SK-N-SH (cell line): Measurements from ENCODE around the gene PSD. TPM values are rescaled to one million over a fixed set of nuclear protein-coding genes. Genes with fewer than 3 reads are reported as not detected.
A peak's percentile ranks its signal among the peaks of the same experiment; 100 is the strongest.

Source experiments
- CTCF ChIA-PET: fragments of 300-600, 350-600 bp; formaldehyde crosslinking; extraction: SDS; loops from one replicate; lab custom pipeline; 2021; lab: Yijun Ruan, JAX
- POLR2A ChIA-PET: fragments of 350-600 bp; sonication (Branson Sonifier 250); formaldehyde crosslinking; extraction: SDS; loops from one replicate; lab custom pipeline; 2020; ENCODE audit warnings: antibody characterized with exemption, inconsistent platforms; lab: Yijun Ruan, JAX
- DNase-seq: peaks from one replicate; pipeline ENCODE4 v3.0.0; 2012
- H2AFZ ChIP-seq: fragments of 200-600 bp; sonication (generic); 2 replicates; pipeline ENCODE4 v1.8.1; 2016; ENCODE audit warnings: antibody characterized with exemption, mild to moderate bottlenecking, low read depth
- H3F3A ChIP-seq: fragments of 200-600 bp; sonication (generic); replicated peaks from 2 replicates; pipeline ENCODE3; 2016; ENCODE audit warnings: antibody characterized with exemption, mild to moderate bottlenecking; ENCODE audit not compliant: insufficient read depth
- H3K27ac ChIP-seq, 2 experiments: fragments of 200-500 bp in 1 of 2; fragments of 200-600 bp in 1 of 2; sonication (Bioruptor generic) in 1 of 2; sonication (generic), shearing (Covaris generic) in 1 of 2; 2 replicates each; pipeline versions ENCODE4 v1.5.1 to v1.6.1; 2014 to 2016; ENCODE audit warnings: low read depth in 2 of 2, inconsistent platforms in 1 of 2, low read length in 1 of 2, mild to moderate bottlenecking in 1 of 2, mixed read lengths in 1 of 2
- H3K27me3 ChIP-seq: fragments of 200-600 bp; sonication (generic), shearing (Covaris generic); 2 replicates; pipeline ENCODE4 v1.6.1; 2016; ENCODE audit warnings: mixed run types; ENCODE audit not compliant: insufficient read depth
- H3K36me3 ChIP-seq, 2 experiments: fragments of 200-500 bp in 1 of 2; fragments of 200-600 bp in 1 of 2; sonication (Bioruptor generic) in 1 of 2; sonication (generic) in 1 of 2; replicated peaks in 1 of 2; 2 replicates each; pipeline versions ENCODE3 to v1.5.1; 2014 to 2016; ENCODE audit warnings: low read length in 1 of 2, mild to moderate bottlenecking in 1 of 2; ENCODE audit not compliant: insufficient read depth in 2 of 2, control insufficient read depth in 1 of 2
- H3K4me1 ChIP-seq, 2 experiments: fragments of 200-500 bp in 1 of 2; fragments of 200-600 bp in 1 of 2; sonication (Bioruptor generic) in 1 of 2; sonication (generic), shearing (Covaris generic) in 1 of 2; 2 replicates each; pipeline versions ENCODE4 v1.5.1 to v1.6.1; 2014 to 2016; ENCODE audit warnings: low read depth in 1 of 2, low read length in 1 of 2, mixed run types in 1 of 2; ENCODE audit not compliant: insufficient read depth in 2 of 2, control insufficient read depth in 1 of 2
- H3K4me2 ChIP-seq: fragments of 200-600 bp; sonication (generic), shearing (Covaris generic); 2 replicates; pipeline ENCODE4 v1.6.1; 2017; ENCODE audit warnings: mixed run types
- H3K4me3 ChIP-seq, 2 experiments: fragments of 200-500 bp in 1 of 2; fragments of 200-600 bp in 1 of 2; sonication (Bioruptor generic) in 1 of 2; sonication (generic), shearing (Covaris generic) in 1 of 2; 2 replicates each; pipeline versions ENCODE4 v1.5.1 to v1.8.1; 2014 to 2016; ENCODE audit warnings: low read depth in 2 of 2, inconsistent platforms in 1 of 2, low read length in 1 of 2, mild to moderate bottlenecking in 1 of 2, mixed read lengths in 1 of 2, moderate library complexity in 1 of 2
- H3K79me2 ChIP-seq: fragments of 200-600 bp; sonication (generic); 2 replicates; pipeline ENCODE4 v1.8.1; 2017; ENCODE audit warnings: mild to moderate bottlenecking; ENCODE audit not compliant: insufficient read depth
- H3K9ac ChIP-seq: fragments of 200-600 bp; sonication (generic); 2 replicates; pipeline ENCODE4 v1.6.1; 2017; ENCODE audit warnings: mixed run types
- H3K9me2 ChIP-seq: fragments of 200-600 bp; sonication (generic); 2 replicates; pipeline ENCODE4 v1.6.1; 2017; ENCODE audit warnings: mixed run types
- H3K9me3 ChIP-seq: fragments of 200-600 bp; sonication (generic); 2 replicates; pipeline ENCODE4 v1.6.1; 2017; ENCODE audit warnings: mixed run types, mild to moderate bottlenecking, moderate library complexity
- H4K20me1 ChIP-seq: fragments of 200-600 bp; sonication (generic); 2 replicates; pipeline ENCODE4 v1.6.1; 2017; ENCODE audit warnings: mild to moderate bottlenecking, mixed run types; ENCODE audit not compliant: insufficient read depth
- GATA2 ChIP-seq: sonication (generic); formaldehyde crosslinking; IDR thresholded peaks from 2 replicates; pipeline ENCODE4 v1.5.0; 2020; ENCODE audit warnings: mild to moderate bottlenecking, missing genetic modification reagents
- MEF2A ChIP-seq: IDR thresholded peaks from 2 replicates; pipeline ENCODE4 v1.4.0; 2012; ENCODE audit warnings: low read depth, borderline replicate concordance
- MXI1 ChIP-seq: IDR thresholded peaks from 2 replicates; pipeline ENCODE4 v1.6.1; 2012; ENCODE audit warnings: mild to moderate bottlenecking, low read depth, low read length, improper control_type of control experiment
- NFIC ChIP-seq: IDR thresholded peaks from 2 replicates; pipeline ENCODE4 v1.4.0; 2012; ENCODE audit warnings: borderline replicate concordance
- NRF1 ChIP-seq: IDR thresholded peaks from 2 replicates; pipeline ENCODE4 v1.6.1; 2012; ENCODE audit warnings: low read depth, mild to moderate bottlenecking, low read length
- RAD21 ChIP-seq: IDR thresholded peaks from 2 replicates; pipeline ENCODE4 v1.6.1; 2012; ENCODE audit warnings: mild to moderate bottlenecking, low read length
- RFX5 ChIP-seq: IDR thresholded peaks from 2 replicates; pipeline ENCODE4 v1.6.1; 2012; ENCODE audit warnings: mild to moderate bottlenecking, improper control_type of control experiment, low read length
- RXRA ChIP-seq: IDR thresholded peaks from 2 replicates; pipeline ENCODE4 v1.4.0; 2012; ENCODE audit warnings: low read depth, mild to moderate bottlenecking, borderline replicate concordance
- TAF1 ChIP-seq: IDR thresholded peaks from 2 replicates; pipeline ENCODE4 v1.6.1; 2012; ENCODE audit warnings: low read depth, mild to moderate bottlenecking, low read length, moderate library complexity, borderline replicate concordance
- TCF12 ChIP-seq: IDR thresholded peaks from 2 replicates; pipeline ENCODE4 v1.4.0; 2012
- WGBS: methylation state at CpG from one replicate; pipeline ENCODE4 v1.1.6; 2017; ENCODE audit warnings: low lambda C conversion rate; 5-methylcytosine and 5-hydroxymethylcytosine counted together
- polyA plus RNA-seq, 3 experiments: library from polyadenylated mRNA; depleted of rRNA; stranded (reverse); fragments of >200 nt; gene quantifications; 2 replicates each; pipeline ENCODE4 v1.2.3, GENCODE V29; 2012
- TF ChIP-seq, protein P1 (sequence below): IDR thresholded peaks from 2 replicates; pipeline ENCODE4 v1.6.1; 2012; ENCODE audit warnings: mild to moderate bottlenecking, low read depth, low read length, moderate library complexity
- TF ChIP-seq, protein P2 (sequence below): fragments of 150-350 bp; IDR thresholded peaks from 2 replicates; pipeline ENCODE4 v1.6.1; 2017; ENCODE audit warnings: antibody characterized with exemption, low read length, low read depth, borderline replicate concordance
- TF ChIP-seq, protein P3 (sequence below): IDR thresholded peaks from 2 replicates; pipeline ENCODE4 v1.4.0; 2012; ENCODE audit warnings: low read depth, borderline replicate concordance

PSD gene
- polyA plus RNA-seq, 1 of the 3 experiments (the other 2 are of a cell fraction), result 0.97 TPM

- Histone ChIP-seq H3K4me1 (peaks cover 0 to 29% of the 10 kb centered on the region in 2 experiments; a peak in 2 of 4 replicates), H3K4me3 (peak overlapping the region; percentile 77 to 90), H3F3A (peaks cover 15% of the 10 kb centered on the region), H3K27me3 (no peaks in the 10 kb centered on the region), H3K4me2 (peak overlapping the region; percentile 84), H3K9ac (no peak overlapping the region), H3K9me3 (no peaks in the 10 kb centered on the region), H3K36me3 (peaks cover 0 to 17% of the 10 kb centered on the region in 2 experiments), H2AFZ (peak overlapping the region; percentile 85), H3K9me2 (no peaks in the 10 kb centered on the region), H3K27ac (peak overlapping the region in 1 of 2 experiments; percentile 99; a peak in 3 of 4 replicates), H4K20me1 (no peaks in the 10 kb centered on the region), H3K79me2 (no peaks in the 10 kb centered on the region)
- ChIA-PET POLR2A (interaction anchor here (0.6 to 4.2 kb wide), 7 partner anchors 13 to 42 kb away, joined by 3 to 41 read pairs (median 5); partner anchors contain the start of genes C10orf95 and CUEDC2), CTCF (interaction anchor here (1.1 to 18.3 kb wide), 7 partner anchors 8 to 250 kb away, joined by 3 to 359 read pairs (median 26); partner anchors contain the start of genes CUEDC2, NFKB2 and SUFU)
- WGBS, result under 1% methylated on average over 23 of the region's 54 CpGs
- peak; percentile 92 for DNase-seq
- TF ChIP-seq, protein P1, sequence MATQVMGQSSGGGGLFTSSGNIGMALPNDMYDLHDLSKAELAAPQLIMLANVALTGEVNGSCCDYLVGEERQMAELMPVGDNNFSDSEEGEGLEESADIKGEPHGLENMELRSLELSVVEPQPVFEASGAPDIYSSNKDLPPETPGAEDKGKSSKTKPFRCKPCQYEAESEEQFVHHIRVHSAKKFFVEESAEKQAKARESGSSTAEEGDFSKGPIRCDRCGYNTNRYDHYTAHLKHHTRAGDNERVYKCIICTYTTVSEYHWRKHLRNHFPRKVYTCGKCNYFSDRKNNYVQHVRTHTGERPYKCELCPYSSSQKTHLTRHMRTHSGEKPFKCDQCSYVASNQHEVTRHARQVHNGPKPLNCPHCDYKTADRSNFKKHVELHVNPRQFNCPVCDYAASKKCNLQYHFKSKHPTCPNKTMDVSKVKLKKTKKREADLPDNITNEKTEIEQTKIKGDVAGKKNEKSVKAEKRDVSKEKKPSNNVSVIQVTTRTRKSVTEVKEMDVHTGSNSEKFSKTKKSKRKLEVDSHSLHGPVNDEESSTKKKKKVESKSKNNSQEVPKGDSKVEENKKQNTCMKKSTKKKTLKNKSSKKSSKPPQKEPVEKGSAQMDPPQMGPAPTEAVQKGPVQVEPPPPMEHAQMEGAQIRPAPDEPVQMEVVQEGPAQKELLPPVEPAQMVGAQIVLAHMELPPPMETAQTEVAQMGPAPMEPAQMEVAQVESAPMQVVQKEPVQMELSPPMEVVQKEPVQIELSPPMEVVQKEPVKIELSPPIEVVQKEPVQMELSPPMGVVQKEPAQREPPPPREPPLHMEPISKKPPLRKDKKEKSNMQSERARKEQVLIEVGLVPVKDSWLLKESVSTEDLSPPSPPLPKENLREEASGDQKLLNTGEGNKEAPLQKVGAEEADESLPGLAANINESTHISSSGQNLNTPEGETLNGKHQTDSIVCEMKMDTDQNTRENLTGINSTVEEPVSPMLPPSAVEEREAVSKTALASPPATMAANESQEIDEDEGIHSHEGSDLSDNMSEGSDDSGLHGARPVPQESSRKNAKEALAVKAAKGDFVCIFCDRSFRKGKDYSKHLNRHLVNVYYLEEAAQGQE, result peak; percentile 95
- TF ChIP-seq, protein P2, sequence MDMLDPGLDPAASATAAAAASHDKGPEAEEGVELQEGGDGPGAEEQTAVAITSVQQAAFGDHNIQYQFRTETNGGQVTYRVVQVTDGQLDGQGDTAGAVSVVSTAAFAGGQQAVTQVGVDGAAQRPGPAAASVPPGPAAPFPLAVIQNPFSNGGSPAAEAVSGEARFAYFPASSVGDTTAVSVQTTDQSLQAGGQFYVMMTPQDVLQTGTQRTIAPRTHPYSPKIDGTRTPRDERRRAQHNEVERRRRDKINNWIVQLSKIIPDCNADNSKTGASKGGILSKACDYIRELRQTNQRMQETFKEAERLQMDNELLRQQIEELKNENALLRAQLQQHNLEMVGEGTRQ, result no peak
- peak; percentile 83 for TF ChIP-seq NRF1
- TF ChIP-seq MXI1, result peak; percentile 96; the same call in 1 of the 2 replicates
- no peak for TF ChIP-seq TAF1
Observed at GRCh38 chr10:102419269-102420180, 940 bp upstream of the PSD start.

DNA sequence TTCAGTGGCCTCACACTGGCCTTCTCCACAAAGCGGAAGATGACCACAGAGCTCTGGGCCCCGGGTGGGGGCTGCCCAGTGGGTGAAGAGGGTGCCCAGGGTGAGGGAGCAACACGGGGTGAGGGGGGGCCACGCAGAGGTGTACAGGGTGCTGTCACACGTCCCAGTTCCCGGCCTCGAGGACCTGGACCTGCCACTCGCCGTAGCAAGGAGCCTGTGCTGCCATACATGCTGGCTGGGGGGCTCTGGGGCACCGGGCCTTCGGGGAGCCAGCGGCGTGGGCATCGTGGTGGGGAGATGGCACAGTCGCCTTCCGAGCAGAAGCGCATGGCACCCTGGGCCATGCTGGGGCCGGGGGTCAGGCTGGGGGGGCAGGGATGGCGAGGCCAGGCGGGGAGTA lies 1.9 kb downstream of the PSD start:
- ChIA-PET POLR2A (no interaction called here), CTCF (interaction anchor here (18.3 kb wide), 1 partner anchor 16 kb away, joined by 359 read pairs; the partner anchor contains the start of gene NFKB2)
- no peaks in the 10 kb centered on the region for H3K27me3 ChIP-seq

More for the DNA sequence above, 1.9 kb downstream of the PSD start:
- Histone ChIP-seq H2AFZ (no peak overlapping the region), H3K9ac (no peak overlapping the region), H3K36me3 (no peaks in the 10 kb centered on the region), H3K27ac (no peak overlapping the region), H3K9me2 (no peaks in the 10 kb centered on the region), H3K9me3 (no peaks in the 10 kb centered on the region), H4K20me1 (no peaks in the 10 kb centered on the region), H3K79me2 (no peaks in the 10 kb centered on the region), H3K4me2 (no peak overlapping the region), H3F3A (peaks cover 12% of the 10 kb centered on the region), H3K4me1 (peaks cover 0 to 28% of the 10 kb centered on the region in 2 experiments; a peak in 2 of 4 replicates), H3K4me3 (no peak overlapping the region)
- TF ChIP-seq RAD21 (no peak), TCF12 (no peak), MEF2A (no peak), RFX5 (no peak), RXRA (no peak), NRF1 (no peak), GATA2 (CRISPR knock-in tag) (no peak), NFIC (no peak)
- TF ChIP-seq, protein P1, result no peak
- TF ChIP-seq, protein P3, sequence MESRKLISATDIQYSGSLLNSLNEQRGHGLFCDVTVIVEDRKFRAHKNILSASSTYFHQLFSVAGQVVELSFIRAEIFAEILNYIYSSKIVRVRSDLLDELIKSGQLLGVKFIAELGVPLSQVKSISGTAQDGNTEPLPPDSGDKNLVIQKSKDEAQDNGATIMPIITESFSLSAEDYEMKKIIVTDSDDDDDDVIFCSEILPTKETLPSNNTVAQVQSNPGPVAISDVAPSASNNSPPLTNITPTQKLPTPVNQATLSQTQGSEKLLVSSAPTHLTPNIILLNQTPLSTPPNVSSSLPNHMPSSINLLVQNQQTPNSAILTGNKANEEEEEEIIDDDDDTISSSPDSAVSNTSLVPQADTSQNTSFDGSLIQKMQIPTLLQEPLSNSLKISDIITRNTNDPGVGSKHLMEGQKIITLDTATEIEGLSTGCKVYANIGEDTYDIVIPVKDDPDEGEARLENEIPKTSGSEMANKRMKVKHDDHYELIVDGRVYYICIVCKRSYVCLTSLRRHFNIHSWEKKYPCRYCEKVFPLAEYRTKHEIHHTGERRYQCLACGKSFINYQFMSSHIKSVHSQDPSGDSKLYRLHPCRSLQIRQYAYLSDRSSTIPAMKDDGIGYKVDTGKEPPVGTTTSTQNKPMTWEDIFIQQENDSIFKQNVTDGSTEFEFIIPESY, result no peak
- no peak for DNase-seq
- WGBS, result 59% methylated on average over 6 of the region's 20 CpGs
